GM12873 (cell line): ENCODE measurements around the gene FARS2.

Source experiments
- CTCF ChIP-seq: IDR thresholded peaks from 2 replicates; pipeline ENCODE4 v1.5.1; 2012; ENCODE audit warnings: low read depth, mild to moderate bottlenecking, moderate library complexity, low read length, control low read depth; ENCODE audit not compliant: insufficient read depth; ENCODE audit errors: missing control alignments

FARS2 gene

GRCh38 chr6:5220443-5220842, 40.9 kb upstream of the FARS2 start:
- no peak for TF ChIP-seq CTCF

- no peak for TF ChIP-seq CTCF
These were observed 38.0 kb upstream of the FARS2 start for GRCh38 chr6:5223309-5223708.

- no peak for TF ChIP-seq CTCF
These were observed 32.0 kb upstream of the FARS2 start for GRCh38 chr6:5229356-5229755.

- TF ChIP-seq CTCF, result no peak
These were observed 31.2 kb upstream of the FARS2 start for GRCh38 chr6:5230081-5230480.

- no peak for TF ChIP-seq CTCF
These were observed 30.0 kb upstream of the FARS2 start for GRCh38 chr6:5231289-5231688.

- TF ChIP-seq CTCF, result no peak
These were observed 26.4 kb upstream of the FARS2 start for GRCh38 chr6:5234874-5235273.

- no peak for TF ChIP-seq CTCF
These were observed 25.5 kb upstream of the FARS2 start for GRCh38 chr6:5235830-5236229.
